ENCODE results near the gene ATP8B4.
"Not testable (repeated sequence)": the region's sequence is repeated elsewhere in the genome, so short reads cannot be mapped to it uniquely, and the experiment has no call there.

ATP8B4 gene

GRCh38 chr15:50163719-50164410 lies 44.8 kb upstream of the ATP8B4 start:
- DNase-seq (ENCODE audit: extremely low spot score) = no peak
- ChIA-PET POLR2A (no interaction called here), CTCF (no interaction called here)
- TF ChIP-seq ZNF384 (IDR thresholded peaks at IDR 0.05) = no peak
- no peak for TF ChIP-seq L3MBTL2 (conservative IDR thresholded peaks at IDR 0.05)
- no peak for TF ChIP-seq ELF4 (IDR thresholded peaks at IDR 0.05)
- no peak for TF ChIP-seq SUZ12 (IDR thresholded peaks at IDR 0.05)
- no peak for TF ChIP-seq TARDBP (IDR thresholded peaks at IDR 0.05)
- TF ChIP-seq CTBP1 (IDR thresholded peaks at IDR 0.05; ENCODE audit: borderline replicate concordance) = no peak
- TF ChIP-seq BHLHE40 (IDR thresholded peaks at IDR 0.05; ENCODE audit: borderline replicate concordance) = no peak
- TF ChIP-seq ARNT (IDR thresholded peaks at IDR 0.05) = no peak
- TF ChIP-seq SP1 (IDR thresholded peaks at IDR 0.05) = no peak
- no peak for TF ChIP-seq LEF1 (IDR thresholded peaks at IDR 0.05; ENCODE audit: borderline replicate concordance)
- TF ChIP-seq, protein P1, sequence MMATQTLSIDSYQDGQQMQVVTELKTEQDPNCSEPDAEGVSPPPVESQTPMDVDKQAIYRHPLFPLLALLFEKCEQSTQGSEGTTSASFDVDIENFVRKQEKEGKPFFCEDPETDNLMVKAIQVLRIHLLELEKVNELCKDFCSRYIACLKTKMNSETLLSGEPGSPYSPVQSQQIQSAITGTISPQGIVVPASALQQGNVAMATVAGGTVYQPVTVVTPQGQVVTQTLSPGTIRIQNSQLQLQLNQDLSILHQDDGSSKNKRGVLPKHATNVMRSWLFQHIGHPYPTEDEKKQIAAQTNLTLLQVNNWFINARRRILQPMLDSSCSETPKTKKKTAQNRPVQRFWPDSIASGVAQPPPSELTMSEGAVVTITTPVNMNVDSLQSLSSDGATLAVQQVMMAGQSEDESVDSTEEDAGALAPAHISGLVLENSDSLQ (IDR thresholded peaks at IDR 0.05) = no peak
- TF ChIP-seq HDGF (IDR thresholded peaks at IDR 0.05; ENCODE audit: borderline replicate concordance) = no peak
- no peak for TF ChIP-seq NFRKB (IDR thresholded peaks at IDR 0.05)
- TF ChIP-seq FOXA1 (IDR thresholded peaks at IDR 0.05) = no peak
- TF ChIP-seq FOXM1 (IDR thresholded peaks at IDR 0.05; ENCODE audit: borderline replicate concordance) = no peak

GRCh38 chr15:50162969-50163718 lies 44.1 kb upstream of the ATP8B4 start:
- no peak for TF ChIP-seq FOXK2 (IDR thresholded peaks at IDR 0.05)
- no peak for TF ChIP-seq FOXA1 (IDR thresholded peaks at IDR 0.05)
- no peak for TF ChIP-seq NFRKB (IDR thresholded peaks at IDR 0.05)
- TF ChIP-seq ELF4 (IDR thresholded peaks at IDR 0.05) = no peak
- no peak for TF ChIP-seq HDGF (IDR thresholded peaks at IDR 0.05; ENCODE audit: borderline replicate concordance)
- no peak for TF ChIP-seq TARDBP (IDR thresholded peaks at IDR 0.05)
- TF ChIP-seq ARNT (IDR thresholded peaks at IDR 0.05) = no peak
- TF ChIP-seq FOXM1 (IDR thresholded peaks at IDR 0.05; ENCODE audit: borderline replicate concordance) = no peak
- TF ChIP-seq, protein P1 (IDR thresholded peaks at IDR 0.05) = no peak
- TF ChIP-seq ZNF384 (IDR thresholded peaks at IDR 0.05) = no peak
- TF ChIP-seq L3MBTL2 (conservative IDR thresholded peaks at IDR 0.05) = no peak
- no peak for TF ChIP-seq SP1 (IDR thresholded peaks at IDR 0.05)
- no peak for TF ChIP-seq BHLHE40 (IDR thresholded peaks at IDR 0.05; ENCODE audit: borderline replicate concordance)
- TF ChIP-seq SUZ12 (IDR thresholded peaks at IDR 0.05) = no peak
- no peak for TF ChIP-seq LEF1 (IDR thresholded peaks at IDR 0.05; ENCODE audit: borderline replicate concordance)

GRCh38 chr15:50158236-50158635 lies 39.2 kb upstream of the ATP8B4 start:
- CTCF ChIA-PET; POLR2A ChIA-PET; DNase-seq (ENCODE audit: extremely low spot score): not testable (repeated sequence)

More at GRCh38 chr15:50162969-50163718, 44.1 kb upstream of the ATP8B4 start:
- CTCF ChIA-PET = no interaction called here
- POLR2A ChIA-PET = no interaction called here
- DNase-seq (ENCODE audit: extremely low spot score) = no peak

GRCh38 chr15:50151476-50151875 lies 32.4 kb upstream of the ATP8B4 start:
- DNase-seq (ENCODE audit: extremely low spot score) = no peak
- ChIA-PET CTCF (no interaction called here), POLR2A (no interaction called here)
- no peak for TF ChIP-seq FOXA1 (IDR thresholded peaks at IDR 0.05)
- TF ChIP-seq LEF1 (IDR thresholded peaks at IDR 0.05; ENCODE audit: borderline replicate concordance) = no peak
- TF ChIP-seq BHLHE40 (IDR thresholded peaks at IDR 0.05; ENCODE audit: borderline replicate concordance) = no peak
- TF ChIP-seq L3MBTL2 (conservative IDR thresholded peaks at IDR 0.05) = no peak
- TF ChIP-seq FOXK2 (IDR thresholded peaks at IDR 0.05) = no peak
- TF ChIP-seq SUZ12 (IDR thresholded peaks at IDR 0.05) = no peak
- no peak for TF ChIP-seq FOXM1 (IDR thresholded peaks at IDR 0.05; ENCODE audit: borderline replicate concordance)
- no peak for TF ChIP-seq TARDBP (IDR thresholded peaks at IDR 0.05)
- no peak for TF ChIP-seq SP1 (IDR thresholded peaks at IDR 0.05)
- TF ChIP-seq ARNT (IDR thresholded peaks at IDR 0.05) = no peak
- TF ChIP-seq, protein P1 (IDR thresholded peaks at IDR 0.05) = no peak
- no peak for TF ChIP-seq ELF4 (IDR thresholded peaks at IDR 0.05)
- TF ChIP-seq HDGF (IDR thresholded peaks at IDR 0.05; ENCODE audit: borderline replicate concordance) = no peak
- TF ChIP-seq CTBP1 (IDR thresholded peaks at IDR 0.05; ENCODE audit: borderline replicate concordance) = no peak
- TF ChIP-seq ZNF384 (IDR thresholded peaks at IDR 0.05) = no peak
- no peak for TF ChIP-seq NFRKB (IDR thresholded peaks at IDR 0.05)

- no peak for TF ChIP-seq CTBP1 (IDR thresholded peaks at IDR 0.05; ENCODE audit: borderline replicate concordance)
- TF ChIP-seq LEF1 (IDR thresholded peaks at IDR 0.05; ENCODE audit: borderline replicate concordance) = no peak
- TF ChIP-seq SUZ12 (IDR thresholded peaks at IDR 0.05) = no peak
- TF ChIP-seq TARDBP (IDR thresholded peaks at IDR 0.05) = no peak
- TF ChIP-seq, protein P1 (IDR thresholded peaks at IDR 0.05) = no peak
- no peak for TF ChIP-seq BHLHE40 (IDR thresholded peaks at IDR 0.05; ENCODE audit: borderline replicate concordance)
- no peak for TF ChIP-seq SP1 (IDR thresholded peaks at IDR 0.05)
- no peak for TF ChIP-seq ARNT (IDR thresholded peaks at IDR 0.05)
- no peak for TF ChIP-seq HDGF (IDR thresholded peaks at IDR 0.05; ENCODE audit: borderline replicate concordance)
- TF ChIP-seq ELF4 (IDR thresholded peaks at IDR 0.05) = no peak
- TF ChIP-seq FOXM1 (IDR thresholded peaks at IDR 0.05; ENCODE audit: borderline replicate concordance) = no peak
- no peak for TF ChIP-seq FOXA1 (IDR thresholded peaks at IDR 0.05)
- no peak for TF ChIP-seq NFRKB (IDR thresholded peaks at IDR 0.05)
- TF ChIP-seq L3MBTL2 (conservative IDR thresholded peaks at IDR 0.05) = no peak
- no peak for TF ChIP-seq FOXK2 (IDR thresholded peaks at IDR 0.05)
- no peak for TF ChIP-seq ZNF384 (IDR thresholded peaks at IDR 0.05)
- ChIA-PET POLR2A (no interaction called here), CTCF (interaction anchor here (0.6 kb wide), 1 partner anchor 335 kb away, joined by 4 read pairs; no protein-coding TSS in a partner anchor)
- no peak for DNase-seq (ENCODE audit: extremely low spot score)
Observed at GRCh38 chr15:50150851-50151250, 31.8 kb upstream of the ATP8B4 start.

Data from HEK293T (cell line).